Omental fat pad (tissue), 4 donors: ENCODE measurements around the gene SERINC4. TPM values are rescaled to one million over a fixed set of nuclear protein-coding genes. Genes with fewer than 3 reads are reported as not detected.

Experiments used
- small RNA-seq: library from RNA; depleted of rRNA; stranded (forward); fragments of <200 nt; gene quantifications from one replicate; pipeline ENCODE3, GENCODE V24; 2016
- total RNA-seq, 4 donors: library from RNA; depleted of rRNA; stranded (reverse); fragments of >200 nt; gene quantifications; one replicate each; pipeline ENCODE4 v1.1.0, GENCODE V29; 2016

Gene SERINC4
- total RNA-seq, 4 donors from 2014 or later, result not detected

Small RNAs within 50 kb of the gene (small RNA-seq; reads per million reads assigned to genes)
- gene MIR1282, result not detected

Other genes with a start within 250 kb of the SERINC4 start
- 10 to 100 TPM; 18.2 to 46.8 (median 24.7) TPM for gene PPIP5K1, start 210.0 kb downstream of the SERINC4 start, total RNA-seq
- gene CKMT1B, start 206.2 kb downstream of the SERINC4 start, total RNA-seq, result 1 to 10 TPM in 3 of 4 donors, under 1 TPM in 1; 0.95 to 3.0 (median 2.6) TPM
- under 1 TPM; 0.24 to 0.47 (median 0.39) TPM for gene STRC, start 181.4 kb downstream of the SERINC4 start, total RNA-seq
- 1 to 10 TPM; 1.3 to 3.2 (median 2.0) TPM for gene CATSPER2, start 151.4 kb downstream of the SERINC4 start, total RNA-seq
- gene CKMT1A, start 106.4 kb downstream of the SERINC4 start, total RNA-seq, result 1 to 10 TPM in 3 of 4 donors, under 1 TPM in 1; 0.79 to 3.8 (median 1.6) TPM
- gene PDIA3, start 53.8 kb downstream of the SERINC4 start, total RNA-seq, result 100 to 1,000 TPM in 3 of 4 donors, 10 to 100 TPM in 1; 99.0 to 143 (median 132) TPM
- 1 to 10 TPM; 1.1 to 7.1 (median 2.4) TPM for gene ELL3, start 23.3 kb downstream of the SERINC4 start, total RNA-seq
- gene SERF2, start 7.9 kb downstream of the SERINC4 start, total RNA-seq, result 100 to 1,000 TPM; 790 to 927 (median 897) TPM
- gene HYPK, start 379 bp upstream of the SERINC4 start, total RNA-seq, result 10 to 100 TPM; 10.2 to 19.0 (median 14.8) TPM
- gene MFAP1, start 24.5 kb upstream of the SERINC4 start, total RNA-seq, result 10 to 100 TPM; 13.9 to 18.0 (median 14.4) TPM
- gene WDR76, start 26.8 kb upstream of the SERINC4 start, total RNA-seq, result 1 to 10 TPM; 2.0 to 9.9 (median 3.2) TPM